NCI-H510A (cell line): ENCODE data around the gene CCNG2.

ENCODE experiments used
- DNase-seq: peaks from one replicate; lab custom pipeline; 2025; lab: John Stamatoyannopoulos, UW

CCNG2 gene

GRCh38 chr4:77147079-77147782 is 9.8 kb upstream of the CCNG2 start:
- DNase-seq = no peak

GRCh38 chr4:77148078-77148477 is 8.9 kb upstream of the CCNG2 start:
- DNase-seq = no peak

- DNase-seq = no peak
Measured at GRCh38 chr4:77149789-77150188, 7.2 kb upstream of the CCNG2 start.

- no peak for DNase-seq
Measured at GRCh38 chr4:77151241-77151640, 5.8 kb upstream of the CCNG2 start.

- peak; percentile 42 for DNase-seq
Measured at GRCh38 chr4:77152421-77152820, 4.6 kb upstream of the CCNG2 start.

DNA sequence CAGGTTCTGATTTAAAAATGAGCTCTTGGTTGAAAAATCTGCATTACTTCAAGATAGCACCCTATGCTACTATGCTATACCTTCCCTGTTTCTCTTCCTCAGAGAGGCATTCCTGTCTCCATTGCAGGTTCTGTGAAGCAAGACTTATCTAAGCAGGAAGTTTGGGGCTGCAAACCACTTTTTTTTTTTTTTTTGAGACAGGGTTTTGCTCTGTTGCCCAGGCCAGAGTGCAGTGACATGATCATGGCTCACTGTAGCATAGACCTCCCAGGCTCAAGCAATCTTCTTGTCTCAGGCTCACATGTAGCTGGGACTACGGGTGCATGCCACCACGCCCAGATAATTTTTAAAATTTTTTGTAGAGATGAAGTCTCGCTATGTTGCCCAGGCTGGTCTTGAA is 4.0 kb upstream of the CCNG2 start:
- no peak for DNase-seq

GRCh38 chr4:77154065-77154464 is 2.9 kb upstream of the CCNG2 start:
- no peak for DNase-seq

DNA sequence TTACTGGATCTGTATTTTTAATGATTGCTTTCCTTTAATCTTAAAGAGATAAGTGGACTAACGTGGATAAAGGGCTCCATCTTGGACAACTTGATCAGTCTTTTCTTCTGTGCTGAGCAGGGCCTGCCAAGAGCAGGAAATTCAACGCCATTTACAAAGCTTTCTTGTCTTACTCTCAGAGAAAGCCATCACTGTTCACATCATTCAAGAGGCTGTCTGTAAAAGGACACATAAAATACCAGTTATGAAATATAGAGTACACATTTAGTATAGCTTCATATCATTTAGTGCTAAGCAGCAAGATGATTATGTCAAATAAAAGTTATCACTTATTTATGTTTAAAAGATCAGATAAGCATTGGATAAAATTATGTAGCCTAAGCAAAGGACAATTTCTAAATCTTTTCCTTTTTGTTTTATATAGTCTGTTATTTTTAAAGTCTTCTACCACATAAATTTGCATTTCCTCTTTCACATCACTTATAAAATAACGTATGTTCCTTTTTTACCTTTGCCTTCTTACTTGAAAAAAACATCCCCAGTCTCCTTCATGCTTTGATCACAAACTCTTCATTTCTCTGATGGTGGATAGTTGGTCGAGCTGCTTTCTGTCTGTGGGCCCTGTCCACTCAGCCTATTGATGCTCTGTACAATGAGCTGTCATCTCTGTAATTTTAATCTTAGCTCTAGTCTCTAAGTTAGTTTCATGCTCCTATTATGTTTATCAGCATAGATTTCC is 2.1 kb upstream of the CCNG2 start:
- no peak for DNase-seq

DNA sequence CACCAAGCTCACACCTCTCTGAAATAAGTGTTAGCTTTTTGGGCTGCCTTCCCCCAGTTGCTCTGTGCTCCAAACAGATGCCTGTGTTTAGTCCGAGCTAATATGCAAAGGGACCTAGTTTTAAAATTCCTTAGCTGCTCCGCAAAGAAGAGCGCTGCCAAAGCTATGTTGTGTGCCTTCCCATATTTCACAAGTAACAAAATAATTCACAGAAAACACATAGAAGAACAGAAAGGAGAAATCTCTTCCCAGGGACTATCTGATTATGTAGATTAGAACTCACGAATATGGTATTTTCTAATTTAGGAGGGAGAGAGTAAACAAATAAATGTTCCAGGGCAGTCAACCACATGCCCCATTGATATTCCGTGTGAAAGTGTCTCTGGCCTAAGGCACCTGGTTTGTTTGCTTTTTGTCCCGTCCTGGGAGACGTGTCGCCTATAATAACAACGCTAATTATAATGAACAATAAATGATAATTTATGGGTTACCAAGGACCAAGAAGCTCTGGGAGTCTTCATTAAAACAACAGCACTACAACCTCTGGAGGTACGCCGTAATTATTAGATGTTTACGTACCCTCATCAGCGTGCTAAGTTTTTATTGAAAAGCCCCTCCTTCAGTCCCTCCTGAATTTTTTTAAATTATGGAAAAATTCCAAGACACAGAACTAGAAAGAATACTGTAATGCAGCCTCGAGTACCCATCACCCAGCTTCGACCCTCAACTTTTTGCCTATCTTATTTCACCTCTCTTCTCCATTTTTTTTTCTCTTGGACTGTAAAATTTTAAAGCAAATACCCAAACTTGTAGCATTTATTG is 1.2 kb upstream of the CCNG2 start:
- DNase-seq = no peak

GRCh38 chr4:77156533-77156911 is 485 bp upstream of the CCNG2 start:
- DNase-seq = peak; percentile 96

DNA sequence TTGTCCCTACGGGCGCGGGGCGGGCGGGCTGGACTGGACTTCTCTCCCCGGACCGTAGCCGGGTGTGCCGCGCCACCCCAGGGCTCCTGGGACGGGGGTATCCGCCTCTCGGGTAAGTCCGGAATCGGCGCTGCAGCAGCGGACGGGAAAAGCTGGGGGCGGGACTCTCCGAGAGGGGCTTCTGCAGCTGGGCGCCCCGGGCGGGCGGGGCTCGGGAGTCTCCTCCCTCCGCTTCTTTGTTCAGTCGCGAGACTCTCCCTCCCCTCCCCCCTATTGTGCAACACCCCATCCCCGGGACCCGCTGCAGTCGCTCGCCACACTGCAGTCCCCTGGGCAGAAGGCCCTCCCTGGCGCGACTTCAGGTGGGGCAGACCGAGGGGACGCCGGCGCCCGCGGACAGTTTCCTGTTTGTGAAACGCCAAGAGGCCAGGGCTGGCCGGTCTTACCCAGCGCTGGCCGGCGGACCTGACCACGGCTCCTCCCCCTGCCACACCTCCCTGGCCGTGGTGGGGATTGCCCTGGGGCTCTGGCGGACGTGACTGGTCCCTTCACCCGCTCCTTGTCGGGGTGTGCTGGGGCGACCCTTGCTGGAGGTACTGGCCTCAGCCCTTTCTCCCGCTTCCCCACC is 966 bp downstream of the CCNG2 start:
- DNase-seq = peak; percentile 84

DNA sequence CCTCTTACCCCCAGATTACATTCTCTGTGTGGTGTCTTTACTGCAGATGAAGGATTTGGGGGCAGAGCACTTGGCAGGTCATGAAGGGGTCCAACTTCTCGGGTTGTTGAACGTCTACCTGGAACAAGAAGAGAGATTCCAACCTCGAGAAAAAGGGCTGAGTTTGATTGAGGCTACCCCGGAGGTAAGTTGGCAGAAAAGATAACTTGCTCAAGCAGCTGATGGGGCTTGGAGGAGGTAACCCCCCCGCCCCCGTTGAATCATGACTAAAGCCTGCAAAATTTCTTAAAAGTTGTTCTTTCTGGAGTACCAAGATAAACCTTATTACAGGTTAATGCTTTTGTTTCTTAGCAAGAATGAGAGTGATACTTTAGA is 1.5 kb downstream of the CCNG2 start:
- DNase-seq = no peak

- DNase-seq = no peak
Measured at GRCh38 chr4:77159806-77160205, 2.8 kb downstream of the CCNG2 start.

DNA sequence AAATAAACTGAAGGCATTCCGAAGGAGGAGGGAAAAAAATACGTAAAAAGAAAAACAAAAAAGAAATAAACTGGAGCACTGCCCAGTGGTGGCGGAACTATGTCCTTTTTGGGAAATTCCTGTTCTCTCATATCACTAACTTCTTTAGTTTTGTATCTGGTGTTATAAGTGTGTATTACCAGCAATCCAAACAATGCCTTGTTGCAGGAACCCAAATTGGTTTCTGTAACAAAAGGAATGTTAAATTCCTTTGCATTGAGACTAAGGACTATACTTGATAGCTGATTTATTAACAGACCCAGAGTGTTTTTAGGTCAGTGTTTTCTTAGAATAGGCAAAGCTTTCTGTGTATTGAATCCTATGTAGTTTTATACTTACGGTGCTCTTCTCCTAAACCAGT is 6.6 kb downstream of the CCNG2 start:
- no peak for DNase-seq

GRCh38 chr4:77167173-77167572 is 10.2 kb downstream of the CCNG2 start:
- no peak for DNase-seq

- DNase-seq = no peak
Measured at GRCh38 chr4:77167866-77168265, 10.9 kb downstream of the CCNG2 start.

DNA sequence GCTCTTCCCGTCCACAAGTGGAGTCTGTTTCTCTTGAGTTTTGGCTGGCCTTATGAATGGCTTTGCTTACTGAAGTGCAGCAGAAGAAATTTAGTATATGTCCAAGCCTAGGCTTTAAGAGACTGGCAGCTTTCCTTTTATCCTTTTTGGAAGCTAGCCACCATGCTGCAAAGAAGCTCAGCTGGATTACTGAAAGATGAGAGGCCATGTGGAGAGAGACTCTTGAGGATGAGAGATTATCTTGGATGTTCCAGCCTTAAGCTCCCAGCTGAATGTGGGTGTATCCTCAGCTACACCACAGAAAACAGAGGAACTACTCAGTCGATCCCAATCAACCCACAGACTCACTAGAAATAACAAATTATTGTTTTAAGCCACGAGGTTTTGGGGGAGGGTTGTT is 12.5 kb downstream of the CCNG2 start:
- no peak for DNase-seq

DNA sequence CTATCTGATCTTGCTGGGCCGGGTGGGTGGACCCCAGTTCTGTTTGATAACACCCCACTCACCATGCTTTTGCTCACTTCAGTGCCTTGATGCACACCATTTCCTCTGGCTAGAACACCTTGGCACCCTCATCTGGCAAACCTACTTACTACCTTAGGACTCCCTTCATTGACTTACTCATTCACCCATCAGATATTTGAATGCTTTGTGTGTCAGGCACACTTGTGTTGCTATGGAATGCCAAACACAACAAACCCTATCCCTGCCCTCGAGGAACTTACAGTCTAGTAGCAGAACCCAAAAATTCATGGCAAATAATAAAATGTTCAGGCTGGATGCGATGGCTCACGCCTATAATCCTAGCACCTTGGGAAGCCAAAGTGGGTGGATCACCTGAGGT is 13.9 kb downstream of the CCNG2 start:
- DNase-seq = no peak

DNA sequence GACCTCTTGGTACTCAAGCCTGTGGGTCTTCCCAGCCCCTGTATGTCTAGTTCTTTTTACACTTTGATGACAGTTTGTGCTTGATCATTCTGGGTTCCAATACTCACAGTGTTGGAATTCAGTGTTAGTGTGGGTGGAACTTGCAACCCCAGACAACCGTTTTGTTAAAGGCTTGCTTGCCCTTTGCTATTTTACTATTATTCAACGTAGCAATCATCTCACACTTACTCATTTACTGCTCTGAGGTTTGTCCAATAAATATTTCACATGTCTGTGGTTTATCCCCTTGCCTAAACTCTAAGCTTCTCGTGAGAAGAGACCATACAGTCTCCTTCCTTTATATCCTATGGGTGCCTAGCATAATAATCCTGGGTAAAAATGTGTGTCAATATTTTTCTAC is 15.3 kb downstream of the CCNG2 start:
- DNase-seq = no peak

GRCh38 chr4:77174426-77174825 is 17.4 kb downstream of the CCNG2 start:
- DNase-seq = no peak

DNA sequence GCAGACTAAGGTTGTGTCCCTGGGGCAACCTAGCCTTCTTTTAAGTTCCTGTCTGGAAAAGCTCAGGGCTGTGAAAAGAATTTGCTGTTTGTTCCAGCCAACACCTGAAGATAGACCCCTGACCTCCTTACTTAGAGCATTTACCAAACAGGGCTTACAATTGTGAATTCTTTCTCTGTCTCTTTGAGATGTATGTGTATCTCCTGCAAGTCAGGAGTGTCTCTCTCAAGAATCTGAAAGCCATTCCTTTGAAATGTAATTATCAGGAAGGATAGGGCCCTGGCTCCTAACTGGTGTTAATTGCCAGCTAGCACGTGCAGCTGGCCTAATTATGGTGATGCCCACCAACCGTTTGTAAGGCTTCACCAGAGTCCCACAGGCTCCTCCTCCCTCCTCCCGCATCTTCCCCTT is 18.2 kb downstream of the CCNG2 start:
- DNase-seq = no peak

DNA sequence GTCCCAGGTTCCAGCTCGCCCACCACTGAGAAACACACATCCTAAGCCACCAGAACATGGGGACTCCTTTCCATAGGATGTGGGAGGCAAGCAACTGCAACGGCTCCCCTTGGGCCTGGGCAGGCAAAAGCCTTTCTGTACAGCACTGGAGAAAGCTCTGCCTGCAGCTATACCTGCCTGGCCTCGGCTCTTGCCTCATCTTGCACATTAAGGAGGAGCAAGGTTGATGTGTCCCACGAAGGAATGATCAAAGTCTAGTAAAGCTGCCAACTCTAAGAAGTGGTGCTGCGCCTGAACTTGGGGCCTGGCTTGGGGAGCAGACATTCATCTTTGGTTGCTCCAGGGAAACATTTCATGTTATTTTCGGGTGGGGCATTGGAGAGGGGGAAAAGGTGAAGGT is 19.6 kb downstream of the CCNG2 start:
- DNase-seq = no peak

DNA sequence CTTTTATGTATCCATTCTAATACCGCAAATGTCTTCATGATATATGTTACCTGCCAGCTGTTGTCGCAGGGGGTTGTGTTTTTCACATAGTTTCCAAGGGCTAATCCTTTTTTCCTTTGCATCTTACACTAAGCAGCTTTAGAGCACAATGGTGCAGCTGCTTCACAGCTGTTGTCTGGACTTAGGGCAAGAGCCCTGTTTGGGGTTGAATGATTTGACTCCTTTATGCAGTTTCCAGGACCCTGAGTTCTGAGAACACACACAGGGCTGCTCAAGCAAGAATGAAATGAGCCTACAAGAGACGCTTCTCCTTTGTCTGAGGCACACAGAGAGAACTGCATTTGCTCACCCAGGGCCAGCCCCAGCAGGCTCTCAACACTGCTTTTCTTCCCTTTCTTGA is 20.2 kb downstream of the CCNG2 start:
- DNase-seq = no peak
